RWPE2 (cell line): ENCODE data around the gene DARS1.
"Not testable (repeated sequence)": the region's sequence is repeated elsewhere in the genome, so short reads cannot be mapped to it uniquely, and the experiment has no call there.

Experiments used
- ATAC-seq: fragments of 200-7000 bp; cut with Tn5 transposase; 3 replicates; pipeline ENCODE4 v1.9.1; 2021; ENCODE audit warnings: low read depth
- DNase-seq: peaks from one replicate; pipeline ENCODE4 v3.0.0-alpha.2; 2020; ENCODE audit warnings: low spot score
- H3K27ac ChIP-seq: fragments of 450-650 bp; 2 replicates; pipeline ENCODE4 v1.5.1; 2017; ENCODE audit warnings: mild to moderate bottlenecking; ENCODE audit not compliant: poor library complexity, severe bottlenecking
- H3K27me3 ChIP-seq: fragments of 250-450 bp; sonication (Bioruptor Pico); 2 replicates; pipeline ENCODE4 v1.5.1; 2021; ENCODE audit warnings: mild to moderate bottlenecking, moderate library complexity; ENCODE audit not compliant: insufficient read depth, poor library complexity, severe bottlenecking
- H3K36me3 ChIP-seq: fragments of 250-450 bp; sonication (Bioruptor Pico); 2 replicates; pipeline ENCODE4 v1.5.1; 2020; ENCODE audit warnings: low read depth, mild to moderate bottlenecking, moderate library complexity
- H3K4me1 ChIP-seq: fragments of 250-450 bp; sonication (Bioruptor Pico); 2 replicates; pipeline ENCODE4 v1.5.1; 2021; ENCODE audit warnings: mild to moderate bottlenecking, moderate library complexity; ENCODE audit not compliant: insufficient read depth, poor library complexity, severe bottlenecking
- H3K4me3 ChIP-seq: fragments of 250-450 bp; sonication (Bioruptor Pico); 2 replicates; pipeline ENCODE4 v1.5.1; 2021; ENCODE audit warnings: mild to moderate bottlenecking, moderate library complexity; ENCODE audit not compliant: severe bottlenecking
- H3K9me3 ChIP-seq: fragments of 250-450 bp; sonication (Bioruptor Pico); 2 replicates; pipeline ENCODE4 v1.5.1; 2021; ENCODE audit warnings: mild to moderate bottlenecking, moderate library complexity; ENCODE audit not compliant: severe bottlenecking
- CTCF ChIP-seq: fragments of 450-650 bp; IDR thresholded peaks from one replicate; pipeline ENCODE4 v1.5.1; 2017; ENCODE audit warnings: mild to moderate bottlenecking, moderate library complexity; ENCODE audit not compliant: poor library complexity, severe bottlenecking

DARS1 gene

GRCh38 chr2:135890835-135891234, 94.6 kb downstream of the DARS1 start:
- Histone ChIP-seq H3K9me3 (no peaks in the 10 kb centered on the region), H3K27ac (no peak overlapping the region), H3K4me3 (no peak overlapping the region), H3K4me1 (no peaks in the 10 kb centered on the region), H3K36me3 (no peaks in the 10 kb centered on the region), H3K27me3 (no peaks in the 10 kb centered on the region)
- no peak for TF ChIP-seq CTCF
- no peak for ATAC-seq
- DNase-seq = no peak

DNA sequence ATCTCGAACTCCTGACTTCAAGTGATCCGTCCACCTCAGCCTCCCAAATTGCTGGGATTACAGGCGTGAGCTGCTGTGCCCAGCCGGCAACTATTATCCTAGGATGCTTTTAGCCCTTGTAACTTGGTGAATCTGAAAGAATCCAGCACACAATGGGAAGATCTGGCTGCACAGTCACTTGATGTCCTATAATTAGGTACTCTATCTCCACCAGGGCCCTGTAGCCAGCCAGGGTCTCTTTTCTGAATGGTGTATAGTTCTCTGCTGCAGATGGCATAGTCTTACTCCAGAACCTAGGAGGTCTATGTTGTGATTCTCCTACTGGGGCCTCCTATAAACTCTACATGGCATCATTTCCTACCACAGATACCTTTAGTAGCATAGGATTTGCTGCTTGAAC, 95.3 kb downstream of the DARS1 start:
- DNase-seq (no peak), ATAC-seq (no peak)
- H3K4me3 ChIP-seq = no peak overlapping the region
- no peak overlapping the region for H3K27ac ChIP-seq
- no peaks in the 10 kb centered on the region for H3K27me3 ChIP-seq
- no peak for TF ChIP-seq CTCF
- no peaks in the 10 kb centered on the region for H3K4me1 ChIP-seq
- no peaks in the 10 kb centered on the region for H3K9me3 ChIP-seq
- no peaks in the 10 kb centered on the region for H3K36me3 ChIP-seq

DNA sequence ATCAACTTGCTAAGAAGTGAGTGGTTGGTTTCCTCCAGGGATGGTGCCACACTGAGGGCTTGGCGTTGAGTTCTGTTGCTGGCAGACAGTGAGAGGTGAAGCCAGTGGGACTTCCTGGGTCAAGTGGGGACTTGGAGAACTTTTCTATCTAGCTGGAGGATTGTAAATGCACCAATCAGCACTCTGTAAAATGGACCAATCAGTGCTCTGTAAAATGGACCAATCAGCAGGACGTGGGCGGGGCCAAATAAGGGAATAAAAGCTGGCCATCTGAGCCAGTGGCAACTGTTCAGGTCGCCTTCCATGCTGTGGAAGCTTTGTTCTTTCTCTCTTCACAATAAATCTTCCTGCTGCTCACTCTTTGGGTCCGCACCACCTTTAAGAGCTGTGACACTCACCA, 96.8 kb downstream of the DARS1 start:
- H3K27ac ChIP-seq, H3K4me1 ChIP-seq, H3K4me3 ChIP-seq, H3K27me3 ChIP-seq, H3K36me3 ChIP-seq, ATAC-seq, H3K9me3 ChIP-seq, DNase-seq: not testable (repeated sequence)

- no peaks in the 10 kb centered on the region for H3K27me3 ChIP-seq
These were observed 99.7 kb downstream of the DARS1 start for GRCh38 chr2:135885709-135886108.

GRCh38 chr2:135882415-135882814, 103.0 kb downstream of the DARS1 start:
- H3K4me3 ChIP-seq = no peak overlapping the region
- H3K4me1 ChIP-seq = no peaks in the 10 kb centered on the region
- ATAC-seq (no peak), DNase-seq (no peak)
- no peaks in the 10 kb centered on the region for H3K27me3 ChIP-seq
- TF ChIP-seq CTCF = no peak
- no peaks in the 10 kb centered on the region for H3K9me3 ChIP-seq
- no peaks in the 10 kb centered on the region for H3K36me3 ChIP-seq
- no peak overlapping the region for H3K27ac ChIP-seq

More at GRCh38 chr2:135885709-135886108, 99.7 kb downstream of the DARS1 start:
- no peaks in the 10 kb centered on the region for H3K36me3 ChIP-seq
- no peak overlapping the region for H3K4me3 ChIP-seq
- no peak for ATAC-seq
- no peaks in the 10 kb centered on the region for H3K9me3 ChIP-seq
- TF ChIP-seq CTCF = no peak
- no peak for DNase-seq
- no peaks in the 10 kb centered on the region for H3K4me1 ChIP-seq
- H3K27ac ChIP-seq = no peak overlapping the region

DNA sequence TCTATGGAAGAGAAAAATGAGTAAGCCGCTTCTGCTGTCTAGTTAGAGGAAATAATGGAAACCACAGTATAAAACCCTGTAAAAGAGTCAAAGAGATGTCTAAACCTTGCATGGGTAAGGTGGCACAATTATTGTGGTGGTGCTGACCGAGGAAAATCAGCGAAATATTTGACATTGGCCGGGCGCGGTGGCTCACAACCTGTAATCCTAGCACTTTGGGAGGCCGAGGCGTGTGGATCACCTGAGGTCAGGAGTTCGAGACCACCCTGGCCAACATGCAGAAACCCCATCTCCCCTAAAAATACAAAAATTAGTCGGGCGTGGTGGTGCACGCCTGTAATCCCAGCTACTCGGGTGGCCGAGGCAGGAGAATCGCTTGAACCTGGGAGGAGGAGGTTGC, 108.7 kb downstream of the DARS1 start:
- ATAC-seq, H3K27ac ChIP-seq, DNase-seq, H3K27me3 ChIP-seq, H3K9me3 ChIP-seq: not testable (repeated sequence)
- H3K4me3 ChIP-seq = peak overlapping the region; percentile 58
- H3K36me3 ChIP-seq = peaks cover 30% of the 10 kb centered on the region
- peaks cover 11% of the 10 kb centered on the region for H3K4me1 ChIP-seq
